NCI-H748 treated with DMSO at 0.1 percent for 48 hours (cell line): Measurements from ENCODE around the gene ABR.
A peak's percentile ranks its signal among the peaks of the same experiment; 100 is the strongest.
"Not testable (repeated sequence)": the region's sequence is repeated elsewhere in the genome, so short reads cannot be mapped to it uniquely, and the experiment has no call there.

Experiments
- DNase-seq: peaks from one replicate; lab custom pipeline; 2025; lab: John Stamatoyannopoulos, UW

ABR gene

GRCh38 chr17:1173432-1174262 is 6.1 kb downstream of the ABR start:
- DNase-seq: no peak

GRCh38 chr17:1171953-1172352 is 7.8 kb downstream of the ABR start:
- DNase-seq: no peak

DNA sequence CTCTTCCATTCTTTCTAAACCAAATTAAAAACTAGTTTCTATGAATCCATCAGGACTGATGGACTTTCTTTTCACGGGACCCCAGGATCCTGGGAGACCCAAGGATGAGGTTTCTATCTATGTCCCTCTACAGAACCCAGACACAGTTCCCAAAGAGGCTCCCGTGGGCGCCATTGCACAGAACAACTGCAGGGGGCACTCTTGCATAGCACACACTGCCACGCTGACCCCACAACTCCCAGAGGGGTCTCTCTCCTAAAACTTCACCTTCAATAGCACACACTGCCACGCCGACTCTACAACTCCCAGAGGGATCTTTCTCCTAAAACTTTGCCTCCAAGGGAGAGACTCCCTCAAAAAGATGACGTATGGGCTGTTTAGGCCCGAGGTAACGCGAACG is 9.0 kb downstream of the ABR start:
- no peak for DNase-seq

- no peak for DNase-seq
These were observed 9.9 kb downstream of the ABR start for GRCh38 chr17:1169929-1170312.

- DNase-seq: no peak
These were observed 10.4 kb downstream of the ABR start for GRCh38 chr17:1169221-1169928.

GRCh38 chr17:1168533-1169220 is 11.1 kb downstream of the ABR start:
- no peak for DNase-seq

GRCh38 chr17:1166276-1166675 is 13.5 kb downstream of the ABR start:
- DNase-seq: no peak

GRCh38 chr17:1165836-1166235 is 13.9 kb downstream of the ABR start:
- no peak for DNase-seq

GRCh38 chr17:1164935-1165556 is 14.7 kb downstream of the ABR start:
- DNase-seq: no peak

DNA sequence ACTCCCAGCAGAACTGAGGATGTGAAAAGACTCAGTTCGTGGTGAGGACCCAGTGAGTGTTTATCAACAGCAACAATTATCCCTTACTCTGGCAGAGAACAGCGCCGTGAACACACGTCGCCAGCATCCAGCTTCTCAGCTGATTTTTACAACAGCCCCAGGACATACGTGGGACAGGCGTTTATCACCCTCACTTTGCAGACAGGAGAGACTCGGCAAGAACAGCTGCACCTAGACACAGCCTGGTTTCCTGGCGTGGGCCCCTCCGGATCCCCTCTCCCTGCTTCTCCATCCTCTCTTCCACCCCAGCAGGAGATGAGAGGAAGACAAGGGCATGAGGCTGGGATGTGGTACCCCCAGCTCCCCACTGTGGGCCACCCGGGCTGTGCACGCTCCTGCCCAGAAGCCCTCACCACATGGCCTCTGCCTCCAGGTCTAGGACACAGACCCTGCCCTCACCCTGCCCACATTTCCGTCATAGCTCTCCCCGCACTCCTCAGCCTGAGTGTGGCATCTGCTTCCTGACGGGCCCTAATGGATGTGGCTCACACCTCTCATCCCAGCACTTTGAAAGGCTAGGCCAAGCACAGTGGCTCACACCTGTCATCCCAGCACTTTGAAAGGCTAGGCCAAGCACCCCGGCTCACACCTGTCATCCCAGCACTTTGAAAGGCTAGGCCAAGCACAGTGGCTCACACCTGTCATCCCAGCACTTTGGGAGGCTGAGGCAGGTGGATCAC is 17.5 kb downstream of the ABR start:
- no peak for DNase-seq

GRCh38 chr17:1160591-1161390 is 19.0 kb downstream of the ABR start:
- no peak for DNase-seq

DNA sequence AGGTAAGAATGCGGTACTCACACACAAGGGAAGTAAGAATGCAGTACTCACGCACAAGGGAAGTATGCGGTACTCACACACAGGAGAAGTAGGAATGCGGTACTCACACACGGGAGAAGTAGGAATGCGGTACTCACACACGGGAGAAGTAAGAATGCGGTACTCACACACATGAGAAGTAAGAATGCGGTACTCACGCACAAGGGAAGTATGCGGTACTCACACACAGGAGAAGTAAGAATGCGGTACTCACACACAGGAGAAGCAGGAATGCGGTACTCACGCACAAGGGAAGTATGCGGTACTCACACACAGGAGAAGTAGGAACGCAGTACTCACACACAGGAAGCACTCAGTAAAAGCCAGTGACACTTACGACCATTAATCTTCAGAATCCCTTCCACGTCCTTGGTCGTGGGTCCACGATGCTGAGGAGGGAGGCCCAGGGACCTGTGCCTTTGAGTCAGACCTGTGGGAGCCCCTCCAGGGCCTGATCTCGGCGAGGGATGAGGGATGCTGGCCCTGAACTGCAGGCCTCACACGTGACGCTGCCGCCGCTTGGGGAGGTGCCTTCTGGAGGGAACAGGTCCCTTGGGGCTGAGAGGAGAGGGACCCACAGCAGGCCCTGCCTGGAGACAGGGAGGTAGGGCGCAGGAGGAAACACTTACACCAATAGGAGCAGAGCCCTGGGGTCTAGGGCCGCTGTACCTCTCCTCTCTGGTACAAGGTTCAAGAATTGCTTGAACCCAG is 20.2 kb downstream of the ABR start:
- no peak for DNase-seq

DNA sequence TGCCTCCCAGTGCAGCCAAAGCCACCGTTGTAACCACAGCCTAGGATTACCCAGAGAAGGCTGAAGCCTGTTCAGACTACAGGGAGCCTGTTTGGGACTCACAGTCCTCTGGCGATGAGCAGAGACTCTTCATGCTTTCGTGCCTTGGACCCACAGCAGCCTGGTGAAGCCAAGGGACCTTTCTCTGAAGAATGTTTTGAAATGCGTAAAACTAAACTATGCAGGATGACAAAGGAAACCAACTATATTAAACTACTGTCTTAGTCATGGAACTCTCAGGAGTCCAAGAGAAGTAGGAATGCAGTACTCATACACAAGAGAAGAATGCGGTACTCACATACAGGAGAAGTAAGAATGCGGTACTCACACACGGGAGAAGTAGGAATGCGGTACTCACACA is 20.9 kb downstream of the ABR start:
- no peak for DNase-seq

DNA sequence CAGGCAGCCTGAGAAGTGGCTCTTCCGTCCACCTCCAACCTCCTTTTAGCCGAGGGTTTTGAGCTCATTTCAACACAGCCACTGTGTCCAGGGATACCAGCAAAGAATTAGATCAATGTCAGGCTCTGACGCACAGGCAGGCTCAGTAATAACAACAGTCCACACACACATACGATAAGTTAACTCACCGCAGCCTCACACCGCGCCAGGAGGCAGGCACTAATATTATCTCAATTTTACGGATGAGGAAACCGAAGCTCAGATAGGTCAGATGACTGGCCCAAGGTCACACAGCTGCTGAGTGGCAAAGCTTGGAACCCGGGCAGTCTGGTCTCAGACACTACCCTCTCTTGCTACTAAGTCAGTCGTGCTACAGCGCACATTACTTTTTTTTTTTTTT is 22.9 kb downstream of the ABR start:
- no peak for DNase-seq

DNA sequence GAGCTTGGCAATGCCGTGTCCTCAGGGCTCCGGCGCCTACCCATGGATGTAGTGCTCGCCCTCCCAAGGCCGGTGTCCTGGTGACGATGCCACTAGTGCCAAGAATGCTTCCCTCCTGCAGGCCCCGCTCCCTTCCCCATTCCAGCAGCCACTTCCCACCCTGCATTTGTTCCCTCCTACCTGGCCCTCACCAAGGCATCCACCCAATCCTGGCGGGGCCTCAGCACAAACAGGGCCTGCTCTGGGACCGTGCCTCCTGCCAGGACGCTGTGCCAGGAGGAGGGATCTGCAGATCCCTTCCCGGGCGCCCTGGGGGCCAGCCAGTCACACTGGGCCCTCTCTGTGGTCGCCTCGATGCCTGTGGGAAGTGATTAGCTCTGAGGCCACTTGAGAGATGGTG is 25.1 kb downstream of the ABR start:
- no peak for DNase-seq

- peak; percentile 62 for DNase-seq
These were observed 25.8 kb downstream of the ABR start for GRCh38 chr17:1153795-1154546.

DNA sequence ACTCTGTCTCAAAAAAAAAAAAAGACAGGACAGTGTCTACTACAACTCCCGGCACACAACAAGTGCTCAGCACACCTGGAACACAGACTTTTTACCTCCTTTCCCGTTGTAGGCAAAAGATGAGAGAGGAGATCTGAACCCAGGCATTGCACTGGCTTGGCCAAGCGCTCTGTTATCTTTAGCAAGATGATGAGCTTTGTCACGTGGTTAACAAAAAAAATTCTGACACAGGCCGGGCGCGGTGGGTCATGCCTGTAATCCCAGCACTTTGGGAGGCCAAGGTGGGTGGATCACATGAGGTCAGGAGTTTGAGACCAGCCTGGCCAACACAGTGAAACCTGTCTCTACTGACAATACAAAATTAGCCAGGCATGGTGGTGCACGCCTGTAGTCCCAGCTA is 27.2 kb downstream of the ABR start:
- DNase-seq: not testable (repeated sequence)

DNA sequence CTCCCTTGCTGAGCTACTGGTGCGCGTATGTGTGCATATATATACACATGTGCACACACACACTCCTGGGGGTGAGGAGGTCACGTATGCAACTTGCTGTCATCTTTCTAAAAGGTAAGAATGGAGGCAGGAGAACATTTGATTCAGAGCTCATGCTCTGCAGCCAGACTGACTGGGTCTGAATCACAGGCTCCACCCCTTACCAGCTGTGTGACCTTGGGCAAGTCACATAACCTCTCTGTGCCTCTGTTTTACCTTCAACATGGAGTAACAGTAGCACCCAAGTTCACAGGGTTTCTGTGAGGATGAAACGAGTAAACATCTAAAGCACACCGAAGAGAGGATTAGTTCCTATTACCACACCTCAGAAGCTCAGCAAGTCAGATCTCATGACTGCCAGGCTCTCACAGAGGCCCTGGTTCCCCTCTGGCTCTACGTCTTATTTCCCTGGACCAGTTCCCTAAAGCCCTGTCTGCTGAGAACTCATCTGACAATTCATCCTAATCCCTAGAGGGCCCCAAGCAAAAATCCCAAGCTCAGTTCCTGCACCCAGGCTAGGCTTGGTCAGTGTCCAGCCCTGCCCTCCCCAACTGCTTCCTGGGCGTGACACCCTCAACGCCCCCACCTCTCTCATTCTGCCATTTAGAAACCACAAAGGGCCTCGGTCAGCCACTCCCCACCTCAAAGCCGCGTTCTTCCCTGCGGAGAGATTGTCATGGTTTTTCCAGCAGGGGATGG is 28.7 kb downstream of the ABR start:
- DNase-seq: no peak

- DNase-seq: no peak
These were observed 29.9 kb downstream of the ABR start for GRCh38 chr17:1149869-1150268.
